ENCODE results near the gene SAMD4B. TPM values are rescaled to one million over a fixed set of nuclear protein-coding genes. Genes with fewer than 3 reads are reported as not detected.

SAMD4B gene
- total RNA-seq, 1 experiment from 2014 or later, result 135 TPM

DNA sequence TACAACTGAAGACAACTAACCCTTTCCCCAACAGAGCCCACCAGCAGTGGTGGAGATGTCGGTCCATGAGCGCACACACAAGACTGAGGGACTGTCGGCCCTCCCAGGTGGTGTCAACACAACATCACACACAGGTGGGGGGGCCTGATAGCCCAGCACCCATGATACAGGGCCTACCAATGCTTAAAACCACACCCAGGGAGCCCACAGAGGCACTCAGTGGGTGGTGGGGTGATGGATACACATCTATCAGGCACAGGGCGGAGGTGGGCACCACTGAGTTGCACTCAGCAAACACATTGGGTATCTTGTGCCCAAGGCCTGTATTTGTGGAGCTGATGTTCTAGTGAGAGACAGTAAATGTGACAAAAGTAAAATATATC is 57.4 kb downstream of the SAMD4B start:
- no peak for DNase-seq
- H3K4me2 ChIP-seq (ENCODE audit: insufficient read depth, insufficient read length, low read length), result no peak overlapping the region
- Mint-ChIP-seq H3K36me3 (ENCODE audit: insufficient read depth in 1 of 3, low read depth in 3 of 3) (peaks cover 10 to 23% (median 20%) of the 10 kb centered on the region in 3 experiments; a peak in 6 of 7 replicates), H3K27me3 (ENCODE audit: low read depth) (no peaks in the 10 kb centered on the region; the same call in 1 of the 2 replicates), H3K27ac (peak overlapping the region in 1 of 3 experiments; percentile 72; a peak in 1 of 7 replicates), H3K9me3 (no peaks in the 10 kb centered on the region; a peak in 2 of 5 replicates), H3K4me3 (no peak overlapping the region), H3K4me1 (peaks cover 26 to 27% of the 10 kb centered on the region in 2 experiments)
- H3K18ac ChIP-seq (ENCODE audit: insufficient read length, low read depth, low read length), result no peak overlapping the region
- no peak overlapping the region for H2BK12ac ChIP-seq (ENCODE audit: insufficient read length, low read depth, low read length)
- no peaks in the 10 kb centered on the region for H3K79me2 ChIP-seq (ENCODE audit: insufficient read depth, low read length)
- H3K14ac ChIP-seq (ENCODE audit: insufficient read depth, low read length), result no peak overlapping the region
- no CpG with 5 or more reads among the region's 4 CpGs for WGBS (ENCODE audit: extremely low coverage, insufficient read length, low lambda C conversion rate)
- H3K23ac ChIP-seq (ENCODE audit: insufficient read length, low read depth, low read length), result no peak overlapping the region
- no peaks in the 10 kb centered on the region for H4K20me1 ChIP-seq (ENCODE audit: control insufficient read depth, insufficient read depth, insufficient read length)
- peaks cover 4% of the 10 kb centered on the region; the same call in 1 of the 2 replicates for H3K4me1 ChIP-seq (ENCODE audit: insufficient read depth, low read length)
- no peak overlapping the region for H3T11ph ChIP-seq (ENCODE audit: low read length)
- no peak overlapping the region for H4K91ac ChIP-seq (ENCODE audit: insufficient read length, low read depth, low read length)
- no peak overlapping the region for H3K4ac ChIP-seq (ENCODE audit: low read depth, low read length)
- no peaks in the 10 kb centered on the region for H3K27me3 ChIP-seq (ENCODE audit: insufficient read depth, low read length)
- H3K27ac ChIP-seq (ENCODE audit: insufficient read length, low read depth, low read length), result no peak overlapping the region
- no peak overlapping the region for H4K5ac ChIP-seq (ENCODE audit: insufficient read length, low read depth, low read length)
- no peaks in the 10 kb centered on the region for H3K79me1 ChIP-seq (ENCODE audit: insufficient read depth, low read depth, low read length, poor library complexity, severe bottlenecking)
- no peak overlapping the region for H2BK15ac ChIP-seq (ENCODE audit: low read depth, low read length)
- no peak overlapping the region for H2BK120ac ChIP-seq (ENCODE audit: low read depth, low read length, poor library complexity, severe bottlenecking)
- no peaks in the 10 kb centered on the region for H3K9me3 ChIP-seq (ENCODE audit: control insufficient read depth, low read depth, low read length)
- no peak for TF ChIP-seq CTCF (conservative IDR thresholded peaks at IDR 0.05)
- no peak overlapping the region for H4K8ac ChIP-seq (replicated peaks; ENCODE audit: insufficient read length, low read depth, low read length)
- no peak overlapping the region for H2AK5ac ChIP-seq (ENCODE audit: insufficient read length, low read length)
- no peak overlapping the region for H2BK5ac ChIP-seq (ENCODE audit: insufficient read length, low read length)
- no peak overlapping the region for H3K56ac ChIP-seq (ENCODE audit: insufficient read length, low read depth, low read length)
- no peak overlapping the region for H2BK20ac ChIP-seq (ENCODE audit: low read depth, low read length, poor library complexity, severe bottlenecking)
- H3K9ac ChIP-seq (ENCODE audit: extremely low read depth, insufficient read length, low read length), result no peak overlapping the region
- H2AFZ ChIP-seq (ENCODE audit: low read length), result no peak overlapping the region
- peaks cover 15% of the 10 kb centered on the region for H3K23me2 ChIP-seq (ENCODE audit: insufficient read length, low read depth, low read length, poor library complexity, severe bottlenecking)
